ENCODE measurements around the gene KRTAP11-1.

- no peak for TF ChIP-seq POLR2A (IDR thresholded peaks at IDR 0.05)
- no peak for TF ChIP-seq CTCF (IDR thresholded peaks at IDR 0.05)
Observed at GRCh38 chr21:30847627-30848500, 33.5 kb downstream of the KRTAP11-1 start.
